Measurements from ENCODE around the gene SMARCA4. TPM values are rescaled to one million over a fixed set of nuclear protein-coding genes. Genes with fewer than 3 reads are reported as not detected.
"Not testable (repeated sequence)": the region's sequence is repeated elsewhere in the genome, so short reads cannot be mapped to it uniquely, and the experiment has no call there.

SMARCA4 gene
- polyA plus RNA-seq, 6 donors from 2014 or later, result 4.1 to 21.9 (median 7.2) TPM

- DNase-seq, result no peak
- Mint-ChIP-seq H3K27me3 (no peaks in the 10 kb centered on the region), H3K9me3 (no peaks in the 10 kb centered on the region), H3K4me3 (no peak overlapping the region), H3K36me3 (peaks cover 10 to 30% of the 10 kb centered on the region in 2 donors), H3K27ac (no peak overlapping the region), H3K4me1 (no peaks in the 10 kb centered on the region)
- no peak for ATAC-seq (ENCODE audit: low read depth in 2 of 2)
Measured at GRCh38 chr19:10991076-10991475, 30.2 kb downstream of the SMARCA4 start.

GRCh38 chr19:10991521-10992081 is 30.8 kb downstream of the SMARCA4 start:
- no peak for ATAC-seq (ENCODE audit: low read depth in 2 of 2)
- peaks cover 15 to 35% of the 10 kb centered on the region in 2 donors for H3K36me3 Mint-ChIP-seq

GRCh38 chr19:10992174-10992573 is 31.3 kb downstream of the SMARCA4 start:
- not testable (repeated sequence) for H3K9me3 Mint-ChIP-seq; H3K27ac Mint-ChIP-seq; H3K4me1 Mint-ChIP-seq; ATAC-seq (ENCODE audit: low read depth in 2 of 2); H3K27me3 Mint-ChIP-seq; H3K4me3 Mint-ChIP-seq; DNase-seq
- peaks cover 17 to 37% of the 10 kb centered on the region in 2 donors for H3K36me3 Mint-ChIP-seq

More at GRCh38 chr19:10991521-10992081, 30.8 kb downstream of the SMARCA4 start:
- no peak for DNase-seq
- Mint-ChIP-seq H3K27ac (peak overlapping the region in 1 of 6 donors; percentile 76), H3K27me3 (no peaks in the 10 kb centered on the region), H3K4me1 (no peaks in the 10 kb centered on the region), H3K4me3 (no peak overlapping the region), H3K9me3 (no peaks in the 10 kb centered on the region)

GRCh38 chr19:10995926-10996600 is 35.2 kb downstream of the SMARCA4 start:
- no peak overlapping the region for H3K4me3 Mint-ChIP-seq

GRCh38 chr19:10998045-10998533 is 37.3 kb downstream of the SMARCA4 start:
- ATAC-seq (ENCODE audit: low read depth in 2 of 2) (no peak), DNase-seq (no peak)
- H3K36me3 Mint-ChIP-seq, result peaks cover 23 to 28% of the 10 kb centered on the region in 2 donors
- no peaks in the 10 kb centered on the region for H3K9me3 Mint-ChIP-seq
- no peak overlapping the region for H3K4me3 Mint-ChIP-seq
- no peak overlapping the region for H3K27ac Mint-ChIP-seq
- no peaks in the 10 kb centered on the region for H3K4me1 Mint-ChIP-seq
- H3K27me3 Mint-ChIP-seq, result no peaks in the 10 kb centered on the region

More at GRCh38 chr19:10995926-10996600, 35.2 kb downstream of the SMARCA4 start:
- Mint-ChIP-seq H3K4me1 (no peaks in the 10 kb centered on the region), H3K27me3 (no peaks in the 10 kb centered on the region), H3K36me3 (peaks cover 24 to 25% of the 10 kb centered on the region in 2 donors), H3K9me3 (no peaks in the 10 kb centered on the region), H3K27ac (peak overlapping the region in 2 of 6 donors; percentile 33 to 37)
- no peak for ATAC-seq (ENCODE audit: low read depth in 2 of 2)
- DNase-seq, result no peak

DNA sequence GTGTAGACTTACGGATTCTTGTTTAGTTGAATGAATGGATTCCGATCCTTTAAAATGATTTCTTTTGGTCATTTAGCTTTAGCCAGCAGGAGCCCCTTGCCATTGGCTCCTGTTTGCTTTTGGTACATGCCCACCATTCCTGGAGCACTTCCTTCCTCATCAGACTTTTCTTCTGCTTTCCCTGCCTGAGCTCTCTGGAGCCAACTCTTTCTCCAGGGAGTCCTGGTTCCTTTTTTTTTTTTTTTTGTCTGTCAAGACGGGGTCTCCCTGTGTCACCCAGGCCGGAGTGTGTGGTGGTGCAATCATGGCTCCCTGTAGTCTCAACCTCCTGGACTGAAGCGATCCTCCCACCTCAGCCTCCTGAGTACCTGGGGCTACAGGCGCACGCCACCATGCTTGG is 37.8 kb downstream of the SMARCA4 start:
- Mint-ChIP-seq H3K36me3 (peaks cover 23 to 32% of the 10 kb centered on the region in 2 donors), H3K9me3 (no peaks in the 10 kb centered on the region), H3K27me3 (no peaks in the 10 kb centered on the region), H3K27ac (no peak overlapping the region), H3K4me3 (no peak overlapping the region), H3K4me1 (no peaks in the 10 kb centered on the region)
- ATAC-seq (ENCODE audit: low read depth in 2 of 2), result no peak
- DNase-seq, result no peak

DNA sequence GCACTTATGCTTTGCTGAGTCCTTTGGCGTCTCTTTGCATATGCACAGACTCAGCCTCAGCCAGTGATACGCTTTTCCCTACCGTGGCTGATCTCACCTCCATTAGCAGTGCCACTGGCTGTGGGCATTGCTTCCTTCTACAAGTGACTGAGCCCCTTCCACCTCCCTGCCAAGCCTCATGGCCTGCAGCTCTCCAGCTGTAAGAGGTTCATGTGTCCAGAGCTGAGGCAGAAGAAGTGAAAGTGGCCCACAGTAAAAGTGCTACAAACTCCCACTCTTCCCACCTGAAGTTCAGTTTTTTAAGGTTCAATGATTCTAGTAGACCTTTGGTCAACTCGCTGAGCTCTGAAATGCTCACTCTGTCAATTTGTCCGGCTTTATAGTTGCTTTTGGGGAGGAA is 44.7 kb downstream of the SMARCA4 start:
- DNase-seq (no peak), ATAC-seq (ENCODE audit: low read depth in 2 of 2) (no peak)
- no peak overlapping the region for H3K4me3 Mint-ChIP-seq
- H3K4me1 Mint-ChIP-seq, result peaks cover 0 to 4% (median 0%) of the 10 kb centered on the region in 3 donors
- H3K27ac Mint-ChIP-seq, result peak overlapping the region in 1 of 6 donors; percentile 44
- peaks cover 17 to 27% of the 10 kb centered on the region in 2 donors for H3K36me3 Mint-ChIP-seq
- H3K9me3 Mint-ChIP-seq, result no peaks in the 10 kb centered on the region
- no peaks in the 10 kb centered on the region for H3K27me3 Mint-ChIP-seq

- Mint-ChIP-seq H3K4me1 (peaks cover 0 to 4% (median 0%) of the 10 kb centered on the region in 3 donors), H3K4me3 (no peak overlapping the region), H3K27me3 (no peaks in the 10 kb centered on the region), H3K9me3 (no peaks in the 10 kb centered on the region), H3K27ac (no peak overlapping the region), H3K36me3 (peaks cover 18 to 23% of the 10 kb centered on the region in 2 donors)
- DNase-seq, result no peak
- ATAC-seq (ENCODE audit: low read depth in 2 of 2), result no peak
Measured at GRCh38 chr19:11007385-11007784, 46.6 kb downstream of the SMARCA4 start.

DNA sequence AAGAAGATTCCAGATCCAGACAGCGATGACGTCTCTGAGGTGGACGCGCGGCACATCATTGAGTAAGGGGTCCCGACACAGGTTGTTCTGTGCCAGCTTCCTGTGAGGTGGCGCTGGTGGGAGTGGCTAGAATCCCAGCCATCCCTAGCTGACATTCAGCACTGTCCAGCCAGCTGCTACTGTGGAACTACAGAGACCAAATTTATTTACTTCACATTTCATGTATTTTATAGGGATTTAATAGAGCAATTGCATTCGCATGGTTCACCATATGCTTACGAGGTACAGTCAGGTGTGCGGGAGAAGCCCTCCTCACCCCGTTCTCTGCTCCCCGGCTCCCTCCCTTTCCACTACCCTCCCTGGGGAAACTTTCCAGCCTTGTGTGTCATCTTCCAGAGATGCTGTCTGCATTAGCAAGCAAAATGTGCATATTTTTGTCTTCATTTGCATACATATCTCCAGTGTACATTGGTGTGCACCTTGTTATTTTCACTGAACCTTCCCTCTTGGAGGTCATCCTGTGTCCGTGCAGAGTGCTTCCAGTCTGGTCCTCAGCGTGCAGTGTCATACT is 47.2 kb downstream of the SMARCA4 start:
- DNase-seq, result no peak
- H3K4me3 Mint-ChIP-seq, result no peak overlapping the region
- H3K4me1 Mint-ChIP-seq, result peaks cover 0 to 4% (median 0%) of the 10 kb centered on the region in 3 donors
- H3K27ac Mint-ChIP-seq, result peak overlapping the region in 1 of 6 donors; percentile 67
- H3K27me3 Mint-ChIP-seq, result no peaks in the 10 kb centered on the region
- H3K9me3 Mint-ChIP-seq, result no peaks in the 10 kb centered on the region
- ATAC-seq (ENCODE audit: low read depth in 2 of 2), result no peak
- H3K36me3 Mint-ChIP-seq, result peaks cover 19 to 27% of the 10 kb centered on the region in 2 donors

- Mint-ChIP-seq H3K27me3 (no peaks in the 10 kb centered on the region), H3K4me3 (no peak overlapping the region), H3K36me3 (peaks cover 22 to 37% of the 10 kb centered on the region in 2 donors), H3K27ac (peak overlapping the region in 1 of 6 donors; percentile 42), H3K9me3 (no peaks in the 10 kb centered on the region), H3K4me1 (peaks cover 0 to 4% (median 0%) of the 10 kb centered on the region in 3 donors)
- ATAC-seq (ENCODE audit: low read depth in 2 of 2) (no peak), DNase-seq (no peak)
Measured at GRCh38 chr19:11010041-11010440, 49.2 kb downstream of the SMARCA4 start.

DNA sequence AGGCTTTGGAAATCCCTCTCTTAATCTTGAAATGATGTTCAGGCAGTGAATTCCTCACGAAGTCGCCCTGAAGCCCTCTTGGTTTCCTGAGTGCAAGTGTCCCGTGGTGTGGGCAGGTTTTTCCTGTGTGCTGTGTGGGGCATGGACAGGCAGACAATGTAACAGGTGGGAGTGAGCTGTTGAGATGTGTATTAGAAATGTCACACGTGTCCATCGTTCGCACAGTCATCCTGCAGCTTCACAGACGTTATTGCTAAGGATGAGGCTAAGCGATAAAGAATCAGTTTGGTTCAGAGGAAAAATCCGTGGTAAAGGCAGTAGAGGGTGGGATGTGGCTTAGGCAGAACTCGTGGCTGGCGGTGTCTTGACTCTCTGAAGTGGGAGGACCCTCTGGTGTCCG is 51.7 kb downstream of the SMARCA4 start:
- H3K27ac Mint-ChIP-seq, result peak overlapping the region in 1 of 6 donors; percentile 22
- H3K4me3 Mint-ChIP-seq, result no peak overlapping the region
- H3K27me3 Mint-ChIP-seq, result no peaks in the 10 kb centered on the region
- no peaks in the 10 kb centered on the region for H3K9me3 Mint-ChIP-seq
- DNase-seq, result no peak
- H3K36me3 Mint-ChIP-seq, result peaks cover 31 to 35% of the 10 kb centered on the region in 2 donors
- ATAC-seq (ENCODE audit: low read depth in 2 of 2), result no peak
- no peaks in the 10 kb centered on the region for H3K4me1 Mint-ChIP-seq

DNA sequence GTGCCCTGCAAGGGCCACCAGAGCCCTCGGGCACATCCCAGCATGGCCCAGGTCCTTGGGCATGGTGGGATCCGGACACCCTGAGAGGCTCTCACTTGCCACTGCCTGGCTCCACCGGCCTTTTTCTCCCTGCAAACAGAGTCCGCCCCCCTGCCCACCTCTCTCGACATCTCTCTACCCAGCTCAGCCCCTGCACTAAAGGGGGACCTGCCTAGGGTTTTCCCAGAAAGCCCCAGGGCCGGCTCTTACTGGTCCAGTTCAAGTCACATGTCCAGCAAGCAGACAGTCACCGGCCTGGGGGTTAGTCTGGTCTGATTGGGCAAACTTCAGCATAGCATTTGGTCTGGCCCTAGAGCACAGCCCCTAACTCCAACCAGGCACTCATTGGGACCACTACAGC is 52.9 kb downstream of the SMARCA4 start:
- Mint-ChIP-seq H3K36me3 (peaks cover 25 to 42% of the 10 kb centered on the region in 2 donors), H3K9me3 (no peaks in the 10 kb centered on the region), H3K4me1 (peaks cover 0 to 6% (median 0%) of the 10 kb centered on the region in 3 donors), H3K27me3 (no peaks in the 10 kb centered on the region), H3K27ac (no peak overlapping the region), H3K4me3 (no peak overlapping the region)
- DNase-seq, result no peak
- no peak for ATAC-seq (ENCODE audit: low read depth in 2 of 2)

- Mint-ChIP-seq H3K4me1 (peaks cover 0 to 7% (median 0%) of the 10 kb centered on the region in 3 donors), H3K27ac (peak overlapping the region in 1 of 6 donors; percentile 93), H3K4me3 (no peak overlapping the region), H3K27me3 (no peaks in the 10 kb centered on the region), H3K36me3 (peaks cover 25 to 45% of the 10 kb centered on the region in 2 donors), H3K9me3 (no peaks in the 10 kb centered on the region)
- DNase-seq (no peak), ATAC-seq (ENCODE audit: low read depth in 2 of 2) (no peak)
Measured at GRCh38 chr19:11014403-11014911, 53.6 kb downstream of the SMARCA4 start.
